Dermis microvascular lymphatic vessel endothelial cell (primary cell): Measurements from ENCODE around the gene KRT2. TPM values are rescaled to one million over a fixed set of nuclear protein-coding genes. Genes with fewer than 3 reads are reported as not detected.

ENCODE experiments used
- DNase-seq, 2 donors: peaks; one replicate each; pipeline versions ENCODE4 v3.0.0 to v3.0.0-alpha.2; 2010; ENCODE audit warnings: low read depth in 2 of 2
- total RNA-seq: library from RNA; depleted of rRNA; stranded (reverse); fragments of >200 nt; gene quantifications from 2 replicates; pipeline ENCODE4 v1.2.1, GENCODE V29; 2014

KRT2 gene
- total RNA-seq, 1 donor from 2014 or later: not detected

DNA sequence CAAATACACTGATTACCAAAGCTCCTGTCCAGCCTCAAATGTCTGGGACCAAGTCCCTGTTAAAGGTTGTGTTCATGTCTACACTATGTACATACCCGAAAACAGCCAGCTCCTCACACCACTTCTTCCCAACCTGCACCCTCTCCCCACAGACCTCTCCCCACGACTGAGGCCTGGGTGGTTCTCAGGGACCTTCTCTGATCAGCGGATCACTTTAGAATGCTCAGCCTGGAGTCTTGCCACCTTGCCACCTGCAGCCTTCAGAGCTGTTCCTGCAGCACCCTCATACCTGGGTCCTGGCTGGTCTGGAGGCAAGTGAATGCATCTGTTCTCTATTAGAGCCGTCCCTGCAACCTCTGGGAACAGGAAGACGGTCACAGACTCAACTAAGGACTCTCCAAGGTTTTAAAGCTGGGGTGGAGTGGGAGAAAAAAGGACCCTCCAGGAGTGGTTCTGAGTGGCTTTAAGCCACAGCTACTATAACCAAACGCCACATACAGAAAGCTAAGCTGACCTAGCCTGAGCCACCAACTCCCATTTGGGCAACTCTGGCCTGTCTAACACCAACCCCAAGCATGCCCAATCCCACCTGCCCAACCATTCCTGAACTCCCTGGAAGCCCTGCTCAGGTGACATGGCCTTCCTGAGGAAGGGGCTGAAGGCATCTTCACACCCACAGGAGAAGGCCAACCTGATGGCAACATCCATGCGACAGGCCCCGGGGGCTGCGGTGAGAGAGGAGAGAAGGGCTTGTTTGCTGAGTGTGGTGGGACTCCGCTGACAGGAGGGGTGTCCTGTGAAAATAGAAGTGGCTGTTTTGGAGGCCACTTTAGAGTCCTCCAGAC lies 8.6 kb downstream of the KRT2 start:
- DNase-seq: no peak

DNA sequence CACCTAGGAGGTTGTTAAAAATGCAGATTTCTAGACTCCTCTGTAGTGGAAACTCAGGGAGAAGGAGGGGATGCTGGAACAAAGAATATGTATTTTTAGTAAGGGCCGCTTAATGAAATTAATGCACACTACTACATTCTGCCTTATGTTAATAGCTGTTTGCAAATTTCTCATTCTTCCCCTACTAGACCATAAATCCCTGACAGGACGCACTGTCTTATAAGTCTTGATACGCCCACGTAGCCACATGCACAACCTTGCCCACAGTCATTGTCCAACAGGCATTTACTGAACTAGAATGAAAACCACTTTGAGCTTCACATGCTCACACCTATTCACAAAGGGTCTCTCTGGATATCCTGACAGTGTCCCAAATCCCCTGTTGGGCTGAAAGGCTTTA lies 10.5 kb downstream of the KRT2 start:
- no peak for DNase-seq

DNA sequence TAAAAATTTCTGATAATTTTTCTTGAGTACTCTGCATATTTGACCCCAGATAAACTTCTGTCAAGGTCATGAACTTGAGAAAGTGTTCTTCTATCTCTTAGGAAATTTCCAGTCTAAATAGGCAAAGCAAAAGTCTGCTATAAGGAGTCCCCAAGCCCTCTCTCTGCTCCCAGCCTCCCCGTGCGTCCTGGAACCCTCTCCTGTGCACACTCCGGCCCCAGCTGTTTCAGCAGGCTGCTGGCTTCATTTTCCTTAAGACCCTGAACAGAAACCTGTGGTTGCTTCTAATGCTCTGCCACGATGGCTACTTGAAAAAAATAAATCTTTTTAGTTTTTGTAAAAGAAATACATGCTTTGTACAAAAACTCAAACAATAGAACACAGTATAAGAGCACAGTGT lies 14.7 kb downstream of the KRT2 start:
- no peak for DNase-seq

DNA sequence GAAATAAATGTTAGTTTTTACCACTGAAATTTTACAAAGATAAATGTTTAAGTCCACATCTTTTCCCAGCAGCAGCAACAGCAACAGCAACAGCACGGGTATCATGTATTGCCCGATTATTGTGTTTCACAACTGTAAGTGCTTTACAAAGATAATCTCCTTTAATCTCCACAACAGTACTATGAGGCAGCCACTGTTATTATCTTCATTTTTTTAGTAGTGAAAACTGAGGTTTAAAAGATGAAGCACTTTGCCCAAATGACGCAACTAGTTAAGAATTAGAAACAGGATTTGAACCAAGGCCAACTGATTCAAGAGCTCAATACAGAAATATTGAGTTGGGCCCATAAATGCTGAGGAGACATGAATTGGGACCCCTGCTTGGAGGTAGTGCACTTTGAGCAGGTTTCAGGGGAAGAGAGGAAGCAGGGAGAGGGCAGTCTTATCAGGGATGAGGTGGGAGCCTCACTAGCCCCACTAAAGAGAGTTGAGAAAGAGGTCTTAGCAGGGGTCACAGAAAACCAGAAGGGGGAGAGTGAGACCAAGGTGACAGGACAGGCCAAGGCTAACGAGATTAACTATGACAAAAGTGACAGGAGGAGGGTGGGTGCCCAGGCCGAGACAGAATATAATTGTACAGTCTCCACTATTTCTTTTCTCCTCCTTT lies 15.3 kb downstream of the KRT2 start:
- DNase-seq: no peak

DNA sequence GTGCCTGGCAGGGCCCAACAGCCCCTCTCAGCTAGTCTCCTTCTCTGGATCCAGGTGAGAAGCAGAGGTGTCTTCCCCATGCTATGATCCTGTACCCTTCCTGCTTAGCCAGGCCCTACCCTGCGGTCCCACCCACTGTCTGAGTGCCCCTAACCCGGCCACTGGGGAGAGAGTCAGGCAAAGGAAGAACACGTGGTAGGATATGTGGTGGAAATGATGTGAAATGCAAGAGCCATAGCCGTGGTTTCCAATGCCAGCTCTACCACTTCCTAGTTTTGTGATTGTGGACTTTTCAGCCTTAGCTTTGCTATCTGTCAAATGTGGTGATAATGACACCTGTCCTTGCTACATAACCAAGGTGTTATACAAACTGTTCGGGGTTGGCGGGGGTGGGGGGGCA lies 15.8 kb downstream of the KRT2 start:
- DNase-seq: no peak

DNA sequence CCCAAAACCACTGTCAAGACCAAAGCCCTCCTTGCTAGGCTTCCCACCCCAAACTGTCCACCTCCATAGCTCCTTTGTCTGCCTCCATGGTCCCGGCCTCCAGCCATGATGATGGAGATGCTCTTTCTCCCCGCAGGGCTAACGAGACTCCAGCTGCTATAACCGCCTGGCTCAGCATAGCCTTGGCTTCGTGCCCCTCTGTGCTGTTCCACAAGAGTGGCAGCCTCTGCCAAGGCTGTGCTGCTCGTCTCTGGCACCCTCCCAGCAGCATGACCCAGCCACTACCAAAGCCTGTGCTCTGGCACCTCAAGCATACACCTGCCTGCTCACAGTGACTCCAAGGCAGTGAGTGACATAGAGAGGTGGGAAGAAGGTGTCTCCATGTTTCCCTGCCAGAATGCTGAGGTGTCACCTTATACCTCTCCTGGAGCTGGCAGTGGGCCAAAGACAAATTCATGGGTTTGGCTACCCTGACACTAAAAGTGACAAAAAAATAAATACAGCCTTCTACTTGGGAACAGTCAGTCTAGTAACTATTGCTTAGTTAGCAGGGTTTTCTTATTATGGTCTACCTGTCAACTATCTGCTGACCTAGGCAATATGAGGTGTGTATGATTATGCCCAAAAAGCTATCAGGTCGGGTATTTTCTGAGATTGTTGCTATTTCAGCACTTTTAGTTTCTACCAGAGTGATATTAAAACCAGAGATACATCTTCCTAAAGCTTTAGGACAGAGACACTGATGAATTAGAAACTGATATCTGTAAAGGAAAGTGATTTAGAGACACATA lies 17.6 kb downstream of the KRT2 start:
- no peak for DNase-seq

DNA sequence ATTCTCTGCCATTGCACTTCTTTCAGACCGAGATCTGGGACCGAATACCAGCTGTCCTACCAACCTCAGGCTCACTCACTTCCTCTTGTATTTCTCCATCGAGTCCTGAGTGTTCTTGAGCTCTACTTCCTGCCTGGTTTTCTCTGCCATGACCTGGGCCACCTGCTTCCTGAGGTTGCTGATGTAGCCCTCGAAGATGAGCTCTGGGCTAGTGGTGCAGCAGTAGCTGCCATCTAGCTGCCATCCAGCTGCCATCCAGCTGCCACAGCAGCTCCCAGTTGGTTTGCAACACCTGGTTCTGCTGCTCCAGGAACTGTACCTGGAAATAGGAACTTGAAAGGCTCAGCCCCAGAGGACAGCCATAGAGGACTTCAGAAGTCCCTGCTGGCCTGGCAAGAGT lies 18.6 kb downstream of the KRT2 start:
- DNase-seq: no peak

DNA sequence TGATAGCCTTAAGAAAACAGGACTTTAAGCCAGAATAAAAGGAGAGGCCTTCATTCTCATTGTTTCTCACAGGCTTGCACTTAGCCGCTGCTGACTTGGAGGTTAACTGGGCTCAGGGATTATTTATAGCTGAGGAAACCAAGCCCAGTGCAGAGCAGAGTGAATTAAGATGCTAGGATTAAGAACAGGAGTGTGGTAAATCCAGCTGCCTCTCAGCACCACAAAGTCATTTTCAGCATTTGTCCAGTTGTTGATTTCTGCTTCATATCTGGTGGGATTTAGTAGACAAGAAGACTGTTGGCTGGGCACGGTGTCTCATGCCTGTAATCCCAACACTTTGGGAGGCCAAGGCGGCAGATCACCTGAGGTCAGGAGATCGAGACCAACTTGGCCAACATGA lies 19.4 kb downstream of the KRT2 start:
- DNase-seq: no peak

DNA sequence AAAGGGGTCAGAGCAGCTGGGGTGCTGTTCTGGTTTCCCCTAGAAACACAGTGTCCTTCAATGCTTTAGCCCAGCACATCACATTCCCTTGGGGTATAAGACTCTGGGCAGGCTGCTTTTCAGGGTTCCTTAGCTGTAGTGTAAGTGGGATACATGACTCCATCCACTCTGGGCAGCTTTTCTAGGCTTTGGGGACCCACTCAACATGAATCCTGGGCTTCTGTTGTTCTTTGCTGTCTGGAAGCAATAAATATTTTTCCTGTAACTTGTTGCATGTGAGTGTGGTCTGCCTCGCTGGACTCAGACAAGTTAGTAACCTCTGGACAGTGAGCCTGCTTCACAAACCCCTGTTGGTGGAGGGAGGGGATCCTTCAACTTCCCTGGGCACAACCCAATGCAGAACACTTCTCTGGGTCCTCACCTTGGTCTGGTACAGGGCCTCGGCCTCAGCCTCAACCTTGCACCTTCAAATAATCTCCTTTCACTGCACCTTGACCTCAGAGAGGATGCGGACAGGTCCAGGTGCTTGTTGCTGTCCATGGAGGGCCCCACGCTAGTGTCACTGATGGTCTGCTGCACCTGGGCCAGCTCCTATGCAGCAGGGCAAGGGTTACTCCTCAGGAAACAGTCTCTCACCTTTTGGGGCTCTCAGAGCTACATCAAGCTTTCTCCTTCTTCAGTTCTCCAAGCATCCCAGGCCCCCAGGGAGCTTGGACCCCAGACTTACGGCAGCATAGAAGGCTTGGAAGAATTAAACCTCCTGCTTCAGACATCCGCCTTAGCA lies 20.1 kb downstream of the KRT2 start:
- no peak for DNase-seq

DNA sequence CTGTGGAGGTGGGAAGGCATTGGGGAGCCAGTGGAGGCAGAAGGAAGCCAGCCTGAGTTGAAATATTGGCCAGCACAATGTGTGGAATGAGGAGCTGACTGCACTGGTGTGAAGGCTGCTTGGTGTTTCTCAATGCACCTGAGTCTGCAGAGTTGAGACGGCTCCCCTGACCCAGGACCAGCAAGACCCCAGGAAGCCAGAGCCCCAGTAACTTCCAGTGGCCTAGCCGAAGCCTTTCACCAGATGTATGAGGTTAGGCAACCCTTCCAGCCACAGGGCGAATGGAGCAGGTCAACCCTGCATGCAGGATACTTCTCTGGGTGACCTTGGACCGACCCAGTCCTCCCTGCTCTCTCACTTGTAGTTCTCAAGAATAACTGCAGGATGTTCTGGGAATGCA lies 20.7 kb downstream of the KRT2 start:
- DNase-seq: no peak

DNA sequence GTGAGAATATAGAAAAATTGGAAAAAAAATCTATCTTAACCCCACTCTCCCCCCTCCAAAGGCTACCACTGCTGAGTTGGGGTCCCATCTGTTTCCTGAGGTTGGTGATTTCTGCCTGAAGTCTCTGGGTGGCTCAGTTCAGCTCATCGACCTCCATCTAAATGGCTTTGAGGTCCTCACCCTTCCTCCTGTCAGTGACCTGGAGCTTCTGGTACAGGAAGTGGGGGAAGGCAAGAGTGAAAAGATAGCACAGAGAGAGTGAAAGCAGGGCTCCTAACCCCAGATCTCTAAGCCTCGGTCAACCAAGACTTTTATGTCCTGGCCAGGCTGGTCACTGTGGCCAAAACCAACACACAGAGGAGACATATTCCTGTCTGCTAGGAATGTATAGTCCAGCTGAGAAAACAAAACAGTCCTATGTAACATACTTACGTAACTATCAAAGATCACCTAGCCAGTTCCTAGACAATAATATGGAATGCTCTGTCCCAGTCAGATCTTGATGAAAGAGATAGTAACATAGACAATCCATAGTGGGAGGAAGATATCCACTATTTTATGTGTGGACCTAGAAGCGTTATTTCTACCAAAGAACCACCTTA lies 21.3 kb downstream of the KRT2 start:
- peak in 1 of 2 donors; percentile 63 for DNase-seq

DNA sequence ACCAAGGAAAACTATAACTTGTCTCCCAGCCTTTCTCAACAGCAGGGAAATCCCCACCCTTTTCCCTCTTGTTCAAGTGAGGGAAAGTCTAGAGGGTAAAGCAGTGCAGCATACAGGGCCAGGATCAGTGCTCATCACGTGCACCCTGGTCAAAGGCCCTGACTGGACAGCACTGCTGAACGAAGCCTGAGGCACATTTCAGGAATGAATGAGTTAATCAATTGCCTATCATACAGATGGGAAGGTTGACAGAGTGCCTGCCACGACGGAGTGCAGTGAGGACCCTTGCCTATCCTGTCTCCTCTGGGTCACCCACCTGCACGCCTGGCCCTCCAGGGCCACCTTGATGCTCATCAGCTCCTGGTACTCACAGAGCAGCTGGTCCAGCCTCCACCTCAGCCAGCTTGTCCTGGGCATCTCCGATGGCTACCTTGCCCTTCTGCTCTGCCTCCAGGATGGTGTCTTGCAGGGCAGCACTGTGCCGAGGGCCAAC lies 22.0 kb downstream of the KRT2 start:
- DNase-seq: no peak

DNA sequence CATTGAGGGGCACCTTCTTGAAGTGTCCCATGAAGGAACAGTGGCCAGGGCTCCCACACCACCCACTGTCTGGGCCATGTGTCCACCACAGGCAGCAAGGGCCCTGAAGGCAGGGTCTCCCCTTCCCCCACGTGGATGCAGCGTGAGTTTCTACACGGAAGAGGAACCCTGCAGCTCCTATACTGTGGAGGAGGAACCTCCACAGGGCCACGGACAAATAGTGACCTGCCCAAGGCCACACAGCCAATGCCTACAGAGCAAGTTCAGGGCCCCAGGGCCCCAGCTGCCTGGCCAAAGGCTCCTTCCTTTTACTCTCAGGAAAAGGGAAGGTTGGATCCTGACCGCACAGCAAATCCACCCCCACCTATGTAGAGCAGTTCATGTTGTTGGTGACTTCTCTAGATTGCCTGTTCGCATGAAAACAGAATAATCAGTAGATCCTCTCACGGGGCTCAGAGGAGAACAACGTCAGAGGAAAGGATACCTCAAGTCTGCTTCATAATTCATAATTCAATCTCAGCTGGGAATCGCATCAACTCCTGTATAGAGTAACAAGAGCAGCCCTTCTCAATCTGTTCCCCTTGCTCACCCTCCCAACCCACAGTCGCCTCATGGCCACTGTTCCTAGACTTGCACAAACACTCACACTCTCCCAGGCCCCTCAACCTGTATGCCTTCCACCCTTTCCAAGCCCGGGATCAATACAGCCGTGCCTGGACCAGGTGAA lies 22.6 kb downstream of the KRT2 start:
- no peak for DNase-seq

DNA sequence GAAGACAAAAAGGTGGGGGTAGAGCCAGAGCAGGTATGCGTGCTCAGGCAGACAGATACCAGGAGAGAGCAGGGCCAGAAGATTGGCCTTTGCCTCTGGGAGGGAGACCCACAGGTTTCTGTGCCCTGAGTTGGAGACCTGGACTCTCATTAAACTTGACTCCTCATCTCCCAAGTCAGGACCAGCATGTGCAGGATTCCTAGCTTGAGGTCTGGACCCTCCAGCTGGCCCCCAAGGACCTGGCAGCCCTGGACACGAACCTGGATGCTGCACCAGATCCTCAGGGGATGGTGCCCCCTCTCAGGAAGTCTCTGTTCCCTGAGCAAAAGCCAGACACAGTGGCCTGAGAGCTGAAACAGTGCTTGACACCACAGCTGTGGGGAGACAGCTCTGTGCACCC lies 23.2 kb downstream of the KRT2 start:
- DNase-seq: no peak

DNA sequence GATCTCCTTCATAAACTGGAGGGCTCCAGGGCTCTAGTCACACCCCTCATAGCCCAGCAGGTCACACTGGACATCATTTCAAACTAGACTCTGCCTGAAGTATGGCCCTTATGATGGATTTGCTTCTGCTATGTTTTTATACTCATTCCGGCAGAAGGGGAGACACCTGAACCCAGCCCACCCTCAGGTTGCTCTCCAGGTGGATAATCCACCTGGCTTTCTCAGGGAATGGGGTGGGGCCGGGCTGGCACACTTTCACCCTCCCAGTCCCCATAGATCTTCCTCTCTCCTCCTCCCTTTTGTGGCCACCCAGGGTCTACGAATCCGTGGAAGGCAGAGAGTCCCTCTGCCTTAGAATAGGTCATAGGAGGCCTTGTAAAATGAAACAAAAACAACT lies 23.9 kb downstream of the KRT2 start:
- DNase-seq: no peak

DNA sequence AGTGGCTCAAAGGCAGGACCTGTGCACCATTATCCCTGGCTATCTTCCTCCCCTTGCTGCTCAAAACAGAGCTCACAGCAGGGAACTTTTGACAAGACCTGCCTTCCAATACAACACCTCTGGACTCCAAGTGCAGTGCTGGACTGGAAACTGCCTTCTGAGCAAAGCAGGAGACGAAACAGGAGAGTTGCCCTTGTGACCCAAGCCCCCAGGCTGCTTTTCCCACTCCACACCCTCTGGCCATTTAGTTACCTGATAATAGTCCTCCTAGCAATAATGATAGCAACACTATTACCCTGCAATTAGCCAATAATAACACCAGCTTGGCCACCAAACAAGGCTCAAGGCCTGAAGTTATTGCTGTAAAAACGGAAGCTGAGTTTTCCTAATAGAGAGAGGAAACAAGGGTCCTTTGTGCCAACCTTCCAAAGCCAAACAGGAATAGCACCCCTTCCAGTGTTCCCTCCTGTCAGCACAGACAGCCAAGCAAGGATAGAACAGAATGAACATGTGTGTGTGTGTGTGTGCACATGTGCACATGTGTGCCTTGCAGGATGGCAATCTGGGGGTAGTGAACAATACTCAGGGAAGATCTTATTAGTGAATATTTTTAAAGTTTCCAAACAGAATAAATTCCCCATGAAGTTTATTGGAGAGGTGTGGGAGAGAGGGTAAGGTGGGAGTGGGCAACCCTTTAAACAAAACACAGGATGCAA lies 24.5 kb downstream of the KRT2 start:
- DNase-seq: no peak

DNA sequence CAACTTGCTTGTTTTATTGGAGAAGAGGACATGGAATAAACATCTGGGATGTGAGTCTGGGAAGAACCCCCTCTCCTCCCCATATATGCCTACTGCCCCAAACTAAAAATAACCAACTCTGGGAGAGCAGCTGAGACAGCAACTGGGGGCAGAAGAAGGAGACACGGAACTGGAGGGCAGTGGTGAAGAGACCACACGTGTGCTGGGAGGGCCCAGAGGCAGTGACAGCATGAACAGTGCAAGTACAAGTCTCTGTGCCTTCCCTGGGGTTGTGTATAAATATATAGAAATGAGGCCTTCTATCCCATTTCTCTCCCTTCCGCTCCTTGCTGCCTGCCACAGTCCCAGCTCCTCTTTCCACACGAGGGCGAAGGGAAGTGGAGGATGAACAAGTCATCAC lies 29.7 kb downstream of the KRT2 start:
- DNase-seq: no peak

DNA sequence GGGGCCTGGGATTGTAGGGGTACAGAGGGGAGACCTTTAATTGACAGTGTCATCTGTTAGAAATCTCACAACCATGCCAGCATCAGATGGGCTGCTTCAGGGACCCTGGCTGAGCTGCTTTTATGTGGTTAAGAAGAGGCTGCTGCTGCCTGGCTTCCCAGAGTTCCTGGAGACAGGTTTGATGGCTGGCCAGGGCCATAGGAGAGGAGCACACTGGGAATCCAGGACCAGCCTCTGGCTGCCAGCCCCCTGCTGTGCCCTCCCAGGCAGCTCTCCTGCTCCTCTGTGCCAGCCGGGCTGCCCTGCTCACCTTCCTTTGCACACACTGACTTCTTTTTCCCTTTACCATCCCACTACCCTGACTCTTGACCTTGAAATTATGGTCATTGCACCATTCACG lies 33.1 kb downstream of the KRT2 start:
- DNase-seq: no peak

DNA sequence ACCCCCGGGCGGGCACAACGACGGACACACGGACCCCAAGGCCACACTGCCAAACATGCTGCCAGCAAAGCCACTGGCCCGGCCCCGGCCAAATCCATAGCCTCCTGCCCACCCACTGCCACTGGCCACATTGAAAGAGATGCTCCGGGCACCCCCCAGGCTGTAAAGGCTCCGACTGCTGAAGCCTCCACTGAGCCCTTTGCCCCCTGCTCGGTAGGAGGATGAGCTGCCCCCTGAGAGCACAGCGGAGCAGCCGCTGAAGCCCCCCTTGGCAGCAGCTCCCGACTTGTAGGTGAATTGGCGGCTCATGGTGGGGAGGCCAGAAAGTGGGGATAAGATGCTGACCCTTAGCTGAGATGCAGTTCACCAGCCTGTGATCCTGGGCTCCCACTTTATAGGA lies 33.8 kb downstream of the KRT2 start, which contains the start of gene KRT73:
Gene KRT73, minus strand, starts transcription at position 344 of the 400 bp plus-strand sequence. Its CDS starts 35 bp downstream, at position 309.
- no peak for DNase-seq

DNA sequence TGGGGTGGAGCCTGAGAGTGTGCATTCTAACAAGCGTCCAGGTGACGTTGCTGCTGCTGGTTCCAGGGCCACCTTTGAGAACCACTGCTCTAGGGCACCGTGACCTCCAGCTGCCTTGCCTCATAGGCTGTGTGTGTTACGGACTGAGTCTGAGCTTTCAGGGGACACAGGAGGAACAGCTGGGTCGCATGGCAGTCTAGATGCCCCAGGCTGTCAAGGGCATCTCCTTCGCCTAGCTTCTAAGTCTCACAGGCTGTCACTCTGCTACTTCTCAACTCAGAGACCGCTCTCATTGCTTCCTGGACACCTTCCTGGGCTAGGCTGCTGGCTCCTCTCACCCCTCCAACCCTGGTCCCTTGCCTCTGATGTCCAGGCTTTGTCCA lies 34.6 kb downstream of the KRT2 start:
- DNase-seq: no peak
